ENCODE data around the gene FAM184A. TPM values are rescaled to one million over a fixed set of nuclear protein-coding genes. Genes with fewer than 3 reads are reported as not detected.

Gene FAM184A
- total RNA-seq, 2 donors from 2014 or later, result 205 to 216 TPM

DNA sequence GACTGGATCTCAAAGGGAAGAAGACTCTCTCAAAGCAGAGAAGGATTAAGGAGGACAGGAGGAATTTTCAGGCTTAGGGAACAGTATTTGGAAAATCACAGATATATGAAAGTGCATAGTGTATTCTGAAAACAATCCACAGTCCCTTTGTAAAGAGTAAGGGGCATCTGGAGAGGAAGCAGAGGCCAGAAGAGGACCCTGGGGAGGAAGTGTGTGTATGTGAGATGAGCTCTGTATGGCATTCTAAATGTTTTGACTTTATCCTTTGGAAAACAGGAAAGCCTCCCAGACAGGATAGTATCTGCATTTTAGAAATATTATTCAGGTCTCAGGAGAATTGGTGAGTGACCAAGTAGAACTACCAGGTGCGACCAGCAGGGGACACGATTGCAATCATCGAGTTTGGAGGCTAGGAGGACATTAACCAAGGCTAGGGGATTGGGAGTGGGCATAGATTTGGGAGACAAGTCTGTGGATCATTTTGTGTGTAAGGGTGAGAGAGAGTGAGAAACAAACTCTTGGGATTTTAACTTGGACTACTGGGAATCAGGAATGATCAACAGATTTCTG, 38.3 kb upstream of the FAM184A start:
- H3K9me3 Mint-ChIP-seq, result no peaks in the 10 kb centered on the region
- no peaks in the 10 kb centered on the region for H3K36me3 Mint-ChIP-seq (ENCODE audit: low read depth)
- H3K4me3 Mint-ChIP-seq, result no peak overlapping the region
- peak; percentile 69 for DNase-seq
- Histone ChIP-seq H3K36me3 (ENCODE audit: control insufficient read depth, insufficient read depth, low read length) (no peaks in the 10 kb centered on the region), H3K9ac (ENCODE audit: extremely low read depth, low read length, poor library complexity, severe bottlenecking) (no peak overlapping the region), H3K27me3 (ENCODE audit: control insufficient read depth, insufficient read depth, low read length, poor library complexity, severe bottlenecking) (no peaks in the 10 kb centered on the region), H3K9me3 (ENCODE audit: control insufficient read depth, low read length) (no peaks in the 10 kb centered on the region), H3K4me1 (ENCODE audit: control insufficient read depth, insufficient read depth, low read length) (no peaks in the 10 kb centered on the region), H3K4me3 (ENCODE audit: low read length) (no peak overlapping the region), H3K27ac (ENCODE audit: low read depth, low read length) (no peak overlapping the region)
- 83 to 93% methylated on average over 3 of the region's 3 CpGs for WGBS, 2 experiments (ENCODE audit: insufficient coverage in 1 of 2, insufficient read length in 1 of 2)
- TF ChIP-seq, protein P1, sequence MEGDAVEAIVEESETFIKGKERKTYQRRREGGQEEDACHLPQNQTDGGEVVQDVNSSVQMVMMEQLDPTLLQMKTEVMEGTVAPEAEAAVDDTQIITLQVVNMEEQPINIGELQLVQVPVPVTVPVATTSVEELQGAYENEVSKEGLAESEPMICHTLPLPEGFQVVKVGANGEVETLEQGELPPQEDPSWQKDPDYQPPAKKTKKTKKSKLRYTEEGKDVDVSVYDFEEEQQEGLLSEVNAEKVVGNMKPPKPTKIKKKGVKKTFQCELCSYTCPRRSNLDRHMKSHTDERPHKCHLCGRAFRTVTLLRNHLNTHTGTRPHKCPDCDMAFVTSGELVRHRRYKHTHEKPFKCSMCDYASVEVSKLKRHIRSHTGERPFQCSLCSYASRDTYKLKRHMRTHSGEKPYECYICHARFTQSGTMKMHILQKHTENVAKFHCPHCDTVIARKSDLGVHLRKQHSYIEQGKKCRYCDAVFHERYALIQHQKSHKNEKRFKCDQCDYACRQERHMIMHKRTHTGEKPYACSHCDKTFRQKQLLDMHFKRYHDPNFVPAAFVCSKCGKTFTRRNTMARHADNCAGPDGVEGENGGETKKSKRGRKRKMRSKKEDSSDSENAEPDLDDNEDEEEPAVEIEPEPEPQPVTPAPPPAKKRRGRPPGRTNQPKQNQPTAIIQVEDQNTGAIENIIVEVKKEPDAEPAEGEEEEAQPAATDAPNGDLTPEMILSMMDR (conservative IDR thresholded peaks at IDR 0.05), result peak; percentile 71
- H3K27ac Mint-ChIP-seq, result no peak overlapping the region
- no peaks in the 10 kb centered on the region for H3K27me3 Mint-ChIP-seq (ENCODE audit: insufficient read depth)
- peaks cover 10% of the 10 kb centered on the region for H3K4me1 Mint-ChIP-seq

GRCh38 chr6:119113961-119114360, 35.5 kb upstream of the FAM184A start:
- Mint-ChIP-seq H3K9me3 (no peaks in the 10 kb centered on the region), H3K36me3 (ENCODE audit: low read depth) (no peaks in the 10 kb centered on the region), H3K27ac (no peak overlapping the region), H3K4me1 (peaks cover 15% of the 10 kb centered on the region), H3K27me3 (ENCODE audit: insufficient read depth) (no peaks in the 10 kb centered on the region), H3K4me3 (no peak overlapping the region)
- Histone ChIP-seq H3K4me3 (ENCODE audit: low read length) (no peak overlapping the region), H3K27ac (ENCODE audit: low read depth, low read length) (no peak overlapping the region), H3K27me3 (ENCODE audit: control insufficient read depth, insufficient read depth, low read length, poor library complexity, severe bottlenecking) (no peaks in the 10 kb centered on the region), H3K36me3 (ENCODE audit: control insufficient read depth, insufficient read depth, low read length) (no peaks in the 10 kb centered on the region), H3K9me3 (ENCODE audit: control insufficient read depth, low read length) (no peaks in the 10 kb centered on the region), H3K9ac (ENCODE audit: extremely low read depth, low read length, poor library complexity, severe bottlenecking) (no peak overlapping the region), H3K4me1 (ENCODE audit: control insufficient read depth, insufficient read depth, low read length) (no peaks in the 10 kb centered on the region)
- DNase-seq, result no peak
- TF ChIP-seq, protein P1 (conservative IDR thresholded peaks at IDR 0.05), result no peak
- 100% methylated on average over 1 of the region's 1 CpG; no CpG with 5 or more reads in 1 of the 2 experiments for WGBS, 2 experiments (ENCODE audit: insufficient coverage in 1 of 2, insufficient read length in 1 of 2)

- Mint-ChIP-seq H3K9me3 (no peaks in the 10 kb centered on the region), H3K36me3 (ENCODE audit: low read depth) (no peaks in the 10 kb centered on the region), H3K4me1 (peaks cover 11% of the 10 kb centered on the region), H3K4me3 (no peak overlapping the region), H3K27me3 (ENCODE audit: insufficient read depth) (no peaks in the 10 kb centered on the region), H3K27ac (no peak overlapping the region)
- 88 to 96% methylated on average over 4 of the region's 4 CpGs for WGBS, 2 experiments (ENCODE audit: insufficient coverage in 1 of 2, insufficient read length in 1 of 2)
- H3K9ac ChIP-seq (ENCODE audit: extremely low read depth, low read length, poor library complexity, severe bottlenecking), result no peak overlapping the region
- DNase-seq, result peak; percentile 52
- no peaks in the 10 kb centered on the region for H3K27me3 ChIP-seq (ENCODE audit: control insufficient read depth, insufficient read depth, low read length, poor library complexity, severe bottlenecking)
- no peaks in the 10 kb centered on the region for H3K9me3 ChIP-seq (ENCODE audit: control insufficient read depth, low read length)
- H3K36me3 ChIP-seq (ENCODE audit: control insufficient read depth, insufficient read depth, low read length), result no peaks in the 10 kb centered on the region
- H3K4me3 ChIP-seq (ENCODE audit: low read length), result no peak overlapping the region
- TF ChIP-seq, protein P1 (conservative IDR thresholded peaks at IDR 0.05), result no peak
- no peak overlapping the region for H3K27ac ChIP-seq (ENCODE audit: low read depth, low read length)
- no peaks in the 10 kb centered on the region for H3K4me1 ChIP-seq (ENCODE audit: control insufficient read depth, insufficient read depth, low read length)
These were observed 34.5 kb upstream of the FAM184A start for GRCh38 chr6:119112812-119113530.

Data from endodermal cell (in vitro differentiated cells).